ENCODE measurements around the gene RPS19.

Gene RPS19

GRCh38 chr19:41880329-41880708, 20.3 kb downstream of the RPS19 start:
- no peak for DNase-seq

- DNase-seq: no peak
These were observed 22.8 kb downstream of the RPS19 start, which contains the start of gene ARHGEF1 for GRCh38 chr19:41882568-41883462. ARHGEF1 (plus strand) TSS chr19:41883184; CDS start chr19:41888083, 4,899 bp downstream.

- DNase-seq: no peak
These were observed 23.4 kb downstream of the RPS19 start for GRCh38 chr19:41883463-41883820.

- DNase-seq: peak; percentile 84
These were observed 24.0 kb downstream of the RPS19 start for GRCh38 chr19:41883821-41884733.

DNA sequence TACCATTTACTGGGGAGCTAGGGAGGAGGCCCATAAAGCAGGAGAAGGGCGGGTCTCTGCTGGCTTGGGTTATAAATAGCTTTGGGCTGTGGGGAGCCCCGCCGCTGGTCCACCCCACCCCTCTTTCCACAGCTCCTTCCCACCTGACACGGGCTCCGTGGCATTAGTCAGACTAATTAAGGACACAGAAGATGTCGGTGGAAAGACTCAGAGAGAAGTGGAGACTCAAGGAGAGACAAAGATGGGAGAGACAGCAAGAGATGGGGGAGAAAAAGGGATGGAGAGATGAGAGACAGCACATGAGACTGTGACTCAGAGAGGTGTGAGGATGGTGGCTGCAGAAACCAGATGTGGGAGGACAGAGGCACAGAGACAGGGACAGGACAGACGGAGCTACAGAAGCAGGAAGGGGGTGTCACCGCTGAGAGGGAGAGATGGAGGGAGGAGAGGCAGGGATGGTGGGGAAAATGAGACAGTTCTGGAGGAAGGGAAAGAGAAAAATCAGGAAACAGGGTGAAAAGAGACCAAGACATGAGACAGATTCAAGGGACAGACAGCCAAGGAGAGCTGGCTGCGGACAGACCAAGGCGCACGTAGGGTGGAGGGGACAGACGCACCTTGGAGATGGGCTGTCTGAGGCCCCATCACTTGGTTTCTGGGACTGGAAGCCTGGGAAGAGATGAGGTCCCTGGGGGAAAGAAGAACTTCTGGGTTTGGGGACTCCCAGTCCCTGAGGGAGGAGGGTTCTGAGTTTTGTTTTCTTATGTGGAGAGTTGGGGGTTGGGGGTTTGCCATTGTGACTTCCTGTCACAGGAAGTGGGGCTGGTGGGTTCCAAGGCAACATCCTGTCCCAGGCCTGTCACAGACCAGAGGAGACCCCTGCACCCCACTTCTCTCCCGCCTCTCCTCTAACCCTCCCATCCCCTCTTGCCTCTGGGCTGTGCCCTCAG, 27.0 kb downstream of the RPS19 start:
- DNase-seq: no peak

DNA sequence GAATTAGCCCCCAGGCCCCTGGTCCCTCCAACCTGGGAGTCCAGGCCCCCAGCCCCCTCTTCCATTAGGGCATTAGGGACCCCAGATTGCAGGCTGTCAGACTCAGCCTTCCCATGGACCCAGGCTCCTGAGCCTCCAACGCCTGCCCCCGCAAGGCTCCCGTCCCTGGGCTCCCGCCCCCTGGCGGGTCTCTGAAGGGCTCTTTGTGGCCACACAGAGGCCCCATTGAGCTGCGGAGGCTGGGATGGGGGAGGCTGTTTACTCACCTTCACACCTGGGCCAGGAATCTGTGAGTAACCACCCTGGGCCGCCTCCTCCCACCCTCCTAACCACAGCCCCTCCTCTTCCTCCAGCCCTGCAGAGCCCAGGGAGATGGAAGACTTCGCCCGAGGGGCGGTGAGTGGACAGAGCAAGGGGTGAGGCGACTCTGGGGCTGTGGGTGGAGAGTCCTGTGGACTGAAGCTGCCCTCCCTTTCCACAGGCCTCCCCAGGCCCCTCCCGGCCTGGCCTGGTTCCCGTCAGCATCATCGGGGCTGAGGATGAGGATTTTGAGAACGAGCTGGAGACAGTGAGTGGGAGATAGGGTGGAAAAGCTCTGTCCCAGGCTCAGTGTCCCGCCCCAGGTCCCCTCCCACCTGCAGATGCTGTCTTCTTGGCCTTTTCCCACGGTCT, 27.8 kb downstream of the RPS19 start:
- peak; percentile 10 for DNase-seq

- no peak for DNase-seq
These were observed 28.9 kb downstream of the RPS19 start for GRCh38 chr19:41888926-41889325.

- no peak for DNase-seq
These were observed 29.8 kb downstream of the RPS19 start for GRCh38 chr19:41889896-41890295.

DNA sequence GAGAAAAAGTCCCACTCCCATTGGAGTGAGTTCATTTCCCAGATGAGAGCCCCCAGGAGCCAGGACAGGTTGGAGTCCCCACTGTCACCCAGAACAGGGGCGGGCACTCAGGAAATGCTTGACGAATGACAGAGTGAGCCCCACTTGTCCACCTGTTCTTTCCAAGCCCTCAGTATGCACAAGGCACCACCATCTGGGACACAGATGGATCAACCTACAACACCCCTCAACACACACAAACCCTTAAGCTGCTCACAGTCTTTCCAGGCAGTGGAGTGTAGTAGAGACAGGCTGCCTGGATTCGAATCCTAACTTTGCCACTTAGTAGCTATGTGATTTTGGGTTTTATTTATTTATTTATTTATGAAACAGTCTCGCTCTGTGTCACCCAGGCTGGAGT, 30.9 kb downstream of the RPS19 start:
- DNase-seq: no peak

GRCh38 chr19:41892173-41892902, 32.3 kb downstream of the RPS19 start:
- no peak for DNase-seq

- no peak for DNase-seq
These were observed 33.8 kb downstream of the RPS19 start for GRCh38 chr19:41893899-41894298.

DNA sequence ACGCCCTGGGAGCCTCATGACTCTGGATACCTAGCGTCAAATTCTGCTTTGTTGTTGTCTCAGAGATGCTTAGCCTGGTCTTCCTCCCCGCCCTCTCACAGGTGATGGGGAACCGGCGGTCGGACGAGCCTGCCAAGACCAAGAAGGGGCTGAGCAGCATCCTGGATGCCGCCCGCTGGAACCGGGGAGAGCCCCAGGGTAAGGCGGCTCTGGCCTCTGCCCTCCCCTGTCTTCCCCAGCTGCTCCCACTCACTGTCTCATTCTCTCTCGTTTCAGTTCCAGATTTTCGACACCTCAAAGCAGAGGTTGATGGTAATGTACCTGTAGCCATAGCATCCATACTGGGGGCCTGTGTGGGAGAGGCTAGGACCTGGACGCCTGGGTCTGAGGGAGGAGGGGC, 34.3 kb downstream of the RPS19 start:
- no peak for DNase-seq

- DNase-seq: no peak
These were observed 35.9 kb downstream of the RPS19 start for GRCh38 chr19:41895745-41896580.

DNA sequence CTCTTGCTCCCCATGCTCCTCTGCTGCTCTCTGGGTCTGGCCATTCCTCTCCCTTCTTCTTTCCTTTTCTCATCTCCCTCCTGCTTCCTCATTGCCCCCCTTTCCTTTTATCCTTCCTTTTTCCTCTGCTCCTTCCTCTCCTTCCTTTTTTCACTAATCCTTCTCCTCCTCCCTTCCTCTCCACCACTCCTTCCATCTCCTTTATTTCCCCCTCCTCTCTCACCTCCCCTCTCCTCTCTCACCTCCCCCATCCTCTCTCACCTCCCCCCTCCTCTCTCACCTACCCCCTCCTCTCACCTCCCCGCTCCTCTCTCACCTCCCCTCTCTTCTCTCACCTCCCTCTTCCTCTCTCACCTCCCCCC, 36.5 kb downstream of the RPS19 start:
- no peak for DNase-seq

GRCh38 chr19:41897181-41897580, 37.1 kb downstream of the RPS19 start:
- DNase-seq: no peak

DNA sequence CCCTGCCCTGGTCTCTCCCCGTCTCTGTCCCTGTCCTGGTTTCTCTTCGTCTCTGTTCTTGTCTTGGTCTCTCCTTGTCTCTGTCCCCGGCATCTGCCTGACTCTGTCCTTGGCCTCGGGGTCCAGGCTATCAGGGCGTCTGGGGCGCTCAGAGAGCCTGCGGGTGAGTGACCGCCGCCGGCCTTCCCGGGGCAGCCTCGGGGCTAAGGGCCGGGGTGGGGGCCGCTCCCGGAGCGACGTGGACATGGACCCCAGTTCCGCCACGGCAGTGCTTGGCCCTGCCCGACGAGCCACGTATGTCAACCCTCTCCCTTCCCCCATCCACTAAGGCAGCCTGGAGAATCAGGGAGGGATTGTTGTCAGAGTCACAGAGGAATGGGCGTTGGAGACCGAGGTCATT, 37.8 kb downstream of the RPS19 start:
- no peak for DNase-seq

- DNase-seq: no peak
These were observed 38.2 kb downstream of the RPS19 start for GRCh38 chr19:41898235-41898634.

DNA sequence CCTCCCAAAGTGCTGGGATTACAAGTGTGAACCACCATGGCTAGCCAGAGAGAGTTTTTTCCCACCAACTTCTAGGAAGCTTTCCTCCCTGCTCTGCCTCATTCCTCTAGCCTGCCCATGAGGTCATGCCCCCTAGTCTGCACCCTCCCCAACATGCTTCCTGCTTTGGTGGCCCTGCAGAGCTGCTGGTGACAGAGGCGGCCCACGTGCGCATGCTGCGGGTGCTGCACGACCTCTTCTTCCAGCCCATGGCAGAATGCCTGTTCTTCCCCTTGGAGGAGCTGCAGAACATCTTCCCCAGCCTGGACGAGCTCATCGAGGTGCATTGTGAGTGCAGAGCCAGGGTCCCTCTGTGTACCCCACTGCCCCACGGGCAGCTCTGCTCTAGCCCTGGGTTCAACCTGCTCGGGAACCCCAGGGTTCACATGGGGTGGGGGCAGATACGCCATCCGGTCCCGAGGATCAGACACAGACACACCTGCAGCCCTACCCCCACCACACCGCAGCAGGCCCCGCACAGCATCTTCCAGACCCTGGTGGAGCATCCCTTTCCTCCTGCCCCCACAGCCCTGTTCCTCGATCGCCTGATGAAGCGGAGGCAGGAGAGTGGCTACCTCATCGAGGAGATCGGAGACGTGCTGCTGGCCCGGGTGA, 41.8 kb downstream of the RPS19 start:
- no peak for DNase-seq

- DNase-seq: no peak
These were observed 42.5 kb downstream of the RPS19 start for GRCh38 chr19:41902594-41902993.
